ENCODE measurements around the gene CTSD.

The CTSD gene

DNA sequence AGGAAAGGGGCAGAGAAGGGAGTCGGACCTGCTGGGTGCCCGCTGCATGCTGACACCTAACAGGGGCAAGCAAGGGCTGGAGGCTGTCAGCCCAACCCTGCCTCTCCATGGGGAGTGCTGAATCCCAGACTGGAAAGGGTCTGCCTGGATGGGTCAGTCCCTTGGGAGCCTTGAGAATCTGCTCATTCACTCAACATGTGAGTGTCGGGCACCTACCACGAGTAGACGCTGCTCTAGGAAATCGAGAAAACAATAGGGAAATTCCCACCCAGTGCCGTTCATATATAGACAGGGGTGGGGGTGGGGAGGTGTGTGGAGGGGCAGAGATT, 4.4 kb upstream of the CTSD start:
- no peak for FAIRE-seq

DNA sequence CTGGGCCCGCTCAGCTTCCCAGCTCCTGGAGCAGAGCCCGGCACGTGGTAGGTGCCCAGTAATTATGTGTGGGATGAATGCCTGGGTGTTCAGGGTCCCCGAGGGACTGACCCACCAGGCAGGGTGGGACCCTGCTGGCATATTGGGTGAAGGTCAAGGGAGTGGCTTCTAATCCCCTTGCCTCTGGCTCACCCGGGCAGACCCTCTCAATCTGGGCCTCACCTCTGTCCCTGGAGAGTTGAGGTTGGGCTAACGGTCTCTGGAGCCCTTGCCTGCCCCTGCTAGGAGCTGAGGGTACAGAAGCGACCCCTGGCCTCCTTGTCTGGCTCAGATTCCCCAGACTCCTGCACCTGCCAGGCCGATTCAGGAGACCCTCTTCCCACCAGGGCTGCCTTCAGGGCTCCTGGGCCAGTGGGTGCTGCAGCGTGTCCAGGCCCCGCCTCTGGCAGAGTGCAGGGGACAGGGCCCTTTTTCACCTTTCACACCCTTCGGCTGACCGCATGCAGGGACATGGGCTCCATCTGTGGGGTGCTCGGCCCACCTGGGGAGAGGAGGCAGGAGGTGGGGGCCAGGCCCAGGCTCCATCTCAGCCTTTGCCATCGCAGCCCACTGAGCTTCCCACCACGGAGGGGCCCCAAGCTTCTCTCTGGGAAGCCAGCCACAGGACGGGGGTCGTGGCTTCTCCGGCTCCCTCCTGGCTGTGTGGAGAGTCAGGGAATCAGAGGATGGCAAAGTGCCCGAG, 3.8 kb upstream of the CTSD start:
- no peak for FAIRE-seq

DNA sequence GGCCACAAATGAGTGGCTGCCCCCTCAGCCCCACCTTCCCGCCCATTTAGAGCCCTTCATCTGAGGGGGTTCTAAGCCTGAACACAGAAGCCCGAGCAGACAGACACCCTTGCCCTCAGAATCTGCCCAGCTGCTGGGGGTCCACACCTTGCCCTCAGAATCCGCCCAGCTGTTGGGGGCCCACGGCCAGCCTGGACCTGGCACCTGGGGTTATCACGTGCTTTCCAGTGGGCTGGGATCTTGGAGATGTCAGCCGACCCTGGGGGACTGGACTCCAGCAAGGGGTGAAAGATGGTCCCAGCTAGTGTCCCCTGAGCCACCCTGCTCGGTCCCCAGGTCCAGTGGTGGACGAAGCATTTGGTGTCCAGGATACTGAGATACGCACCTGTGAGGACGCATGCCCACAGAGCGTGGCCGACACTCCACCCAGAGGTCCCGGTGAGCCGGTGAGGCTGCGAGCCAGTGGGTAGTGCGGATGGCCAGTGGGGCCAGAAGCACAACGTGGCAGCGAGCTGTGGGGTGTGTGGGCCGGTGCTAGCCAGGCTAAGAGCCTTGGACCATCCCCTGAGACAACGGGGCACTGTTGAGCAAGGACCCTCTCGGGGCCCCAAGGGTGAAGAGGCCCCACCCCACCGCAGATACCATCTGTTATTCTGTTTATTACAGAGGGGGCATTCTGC, 3.1 kb upstream of the CTSD start:
- no peak for FAIRE-seq

DNA sequence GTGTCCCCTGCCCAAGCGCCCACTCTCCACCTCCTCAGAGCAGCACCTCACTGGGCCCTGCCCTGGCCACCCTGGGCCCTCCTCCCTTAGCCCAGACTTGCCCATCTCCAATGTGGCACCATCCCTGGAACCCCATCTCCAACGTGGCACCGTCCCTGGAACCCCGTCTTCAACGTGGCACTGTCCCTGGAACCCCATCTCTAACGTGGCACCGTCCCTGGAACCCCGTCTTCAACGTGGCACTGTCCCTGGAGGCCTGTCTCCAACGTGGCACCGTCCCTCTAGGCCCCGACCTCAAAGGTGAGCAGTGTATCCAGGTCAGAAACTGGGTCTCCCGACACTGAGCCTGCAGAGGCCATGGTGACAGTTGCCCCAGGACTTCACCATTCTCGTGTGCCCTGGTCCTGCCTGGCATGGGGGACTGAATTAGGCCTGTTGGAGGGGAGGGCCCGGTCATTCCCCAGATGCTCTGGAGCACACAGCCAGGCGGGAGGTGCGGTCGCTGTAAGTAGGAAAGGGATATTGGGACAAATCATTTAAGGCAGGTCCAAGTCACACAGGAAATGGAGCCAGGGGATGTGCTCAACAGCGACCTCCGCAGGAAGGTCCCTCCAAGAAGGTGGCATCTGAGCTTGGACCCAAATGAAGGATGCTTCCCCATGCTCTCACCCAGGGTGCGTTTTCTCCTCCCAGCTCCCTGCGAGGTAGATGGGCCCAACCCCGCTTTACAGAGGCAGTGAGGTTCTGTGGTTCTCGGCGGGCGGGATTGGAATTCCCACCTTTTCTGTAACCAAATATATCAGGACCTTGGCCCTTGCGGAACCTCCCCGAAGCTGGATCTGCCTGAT, 2.4 kb upstream of the CTSD start:
- no peak for FAIRE-seq

DNA sequence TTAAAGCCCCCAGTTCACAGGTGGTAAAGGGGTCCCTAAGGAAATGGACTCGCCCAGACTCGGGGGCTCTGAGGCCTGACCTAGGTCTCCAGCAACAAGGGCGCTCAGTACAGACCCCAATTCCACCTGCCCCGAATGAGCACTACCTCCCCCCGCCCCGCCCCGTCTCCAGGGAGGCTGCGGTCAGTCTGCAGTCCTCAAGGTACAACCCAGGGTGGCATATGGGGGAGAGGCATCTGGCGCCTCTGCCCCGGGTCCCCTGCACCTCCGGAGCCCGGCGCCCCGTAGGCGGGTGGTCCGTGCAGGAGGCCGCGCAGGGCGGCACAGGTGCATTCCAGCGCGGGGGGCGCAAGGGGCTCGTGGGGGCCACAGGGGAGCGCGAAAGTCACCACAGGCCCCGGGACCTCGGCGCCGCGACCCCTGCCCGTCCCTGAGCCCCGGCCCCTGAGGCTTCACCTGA, 361 bp downstream of the CTSD start:
- FAIRE-seq: no peak

DNA sequence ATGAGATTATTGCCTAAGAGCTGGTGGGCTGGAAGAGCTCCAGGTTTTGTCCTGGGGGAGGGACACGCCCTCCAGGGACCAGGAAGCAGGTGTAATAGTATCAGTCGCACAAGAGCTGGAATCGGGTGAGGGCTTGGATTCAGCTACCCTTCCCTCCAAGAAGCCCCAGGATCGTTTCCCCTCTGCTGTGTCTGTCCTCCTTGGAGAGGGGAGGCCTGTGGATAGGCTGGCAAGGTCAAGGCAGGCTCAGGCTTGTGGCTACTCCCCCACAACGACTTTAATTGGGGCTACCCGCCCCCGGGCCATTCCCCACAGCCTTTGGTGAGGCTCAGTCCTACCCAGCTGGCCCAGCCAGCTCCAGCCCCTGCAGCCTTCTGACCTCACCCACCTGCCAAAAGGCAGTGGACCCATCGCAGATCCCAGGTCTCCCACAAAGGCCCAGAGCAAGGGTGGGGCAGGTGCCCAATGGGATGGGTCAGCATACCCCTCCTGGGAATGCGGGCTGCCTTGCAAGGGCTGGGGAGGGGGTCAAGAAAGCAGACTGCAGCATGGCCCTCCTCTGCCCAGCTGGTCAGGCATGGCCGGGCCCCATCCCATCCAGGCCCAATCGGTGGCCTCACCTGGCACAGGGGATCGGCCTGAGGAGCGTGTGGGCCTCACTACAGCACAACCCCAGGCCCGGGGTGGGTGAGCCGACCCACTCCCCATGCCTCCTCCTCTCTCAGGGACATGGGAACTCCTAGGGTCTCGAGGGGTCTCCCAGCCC, 1.0 kb downstream of the CTSD start:
- FAIRE-seq: no peak

DNA sequence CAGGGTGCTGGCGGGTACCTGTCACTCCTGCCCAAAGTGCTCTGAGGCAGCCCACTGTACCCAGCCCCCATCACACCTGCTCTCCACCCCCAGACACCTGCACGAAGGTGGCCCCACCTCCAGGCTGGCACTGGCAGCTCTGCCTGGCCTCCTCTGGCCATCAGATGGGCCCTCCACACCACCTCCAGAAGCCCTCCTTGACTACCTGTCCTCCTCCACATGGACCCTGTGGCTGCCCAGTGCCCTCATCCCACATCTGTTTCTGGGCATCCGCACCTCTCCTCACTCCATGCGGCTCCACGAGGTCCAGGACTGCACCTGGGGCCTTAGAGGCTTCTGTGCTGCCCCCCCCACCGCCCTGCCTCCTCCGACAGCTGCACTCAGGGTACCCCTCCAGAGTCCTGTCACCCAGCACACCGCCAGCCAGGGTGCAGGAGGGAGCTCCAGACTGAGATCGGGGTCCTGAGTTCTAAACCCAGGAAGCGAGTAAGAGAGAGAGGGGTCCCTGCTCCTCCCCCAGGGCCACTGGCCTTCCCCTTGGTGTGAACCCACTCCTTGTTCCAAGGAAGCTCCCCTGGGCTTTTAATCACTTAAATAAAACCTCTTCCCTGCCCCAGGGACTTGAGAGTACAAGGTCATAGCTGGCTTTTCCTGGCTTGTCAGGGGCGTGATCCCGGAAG, 1.7 kb downstream of the CTSD start:
- no peak for FAIRE-seq

DNA sequence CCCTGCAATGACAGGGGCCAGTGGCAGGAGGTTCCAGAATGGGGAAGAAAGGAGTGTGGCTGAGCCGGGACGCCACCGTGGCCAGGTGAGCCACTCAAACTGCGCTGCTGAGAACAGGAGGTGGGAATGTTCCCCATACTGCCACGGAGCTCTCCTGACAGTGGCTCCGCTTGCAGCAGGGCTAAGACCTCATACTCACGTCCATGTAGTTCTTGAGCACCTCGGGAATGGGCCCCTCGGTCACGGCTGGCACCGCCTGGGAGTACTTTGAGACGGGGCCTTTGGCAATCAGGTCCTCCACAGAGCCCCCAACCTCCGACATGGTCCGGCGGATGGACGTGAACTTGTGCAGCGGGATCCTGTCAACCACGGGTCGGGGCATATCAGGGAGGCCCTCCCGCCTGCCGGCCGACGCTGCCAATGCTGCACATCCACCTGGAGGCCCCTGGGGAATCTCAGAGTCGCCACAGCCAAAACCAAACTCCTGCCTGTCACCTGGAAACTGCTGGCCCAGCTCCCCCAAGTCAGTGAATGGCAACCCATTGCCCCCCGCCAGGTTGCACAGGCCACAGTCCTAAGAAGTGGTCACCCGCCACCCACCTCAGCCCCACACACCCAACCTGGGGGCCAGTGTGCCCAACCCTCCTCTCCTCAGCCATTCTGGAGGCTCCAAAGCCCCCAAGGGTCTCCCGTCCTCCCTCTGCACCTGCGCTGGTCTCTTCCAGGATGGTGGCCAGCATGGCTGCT, 2.4 kb downstream of the CTSD start:
- FAIRE-seq: no peak

DNA sequence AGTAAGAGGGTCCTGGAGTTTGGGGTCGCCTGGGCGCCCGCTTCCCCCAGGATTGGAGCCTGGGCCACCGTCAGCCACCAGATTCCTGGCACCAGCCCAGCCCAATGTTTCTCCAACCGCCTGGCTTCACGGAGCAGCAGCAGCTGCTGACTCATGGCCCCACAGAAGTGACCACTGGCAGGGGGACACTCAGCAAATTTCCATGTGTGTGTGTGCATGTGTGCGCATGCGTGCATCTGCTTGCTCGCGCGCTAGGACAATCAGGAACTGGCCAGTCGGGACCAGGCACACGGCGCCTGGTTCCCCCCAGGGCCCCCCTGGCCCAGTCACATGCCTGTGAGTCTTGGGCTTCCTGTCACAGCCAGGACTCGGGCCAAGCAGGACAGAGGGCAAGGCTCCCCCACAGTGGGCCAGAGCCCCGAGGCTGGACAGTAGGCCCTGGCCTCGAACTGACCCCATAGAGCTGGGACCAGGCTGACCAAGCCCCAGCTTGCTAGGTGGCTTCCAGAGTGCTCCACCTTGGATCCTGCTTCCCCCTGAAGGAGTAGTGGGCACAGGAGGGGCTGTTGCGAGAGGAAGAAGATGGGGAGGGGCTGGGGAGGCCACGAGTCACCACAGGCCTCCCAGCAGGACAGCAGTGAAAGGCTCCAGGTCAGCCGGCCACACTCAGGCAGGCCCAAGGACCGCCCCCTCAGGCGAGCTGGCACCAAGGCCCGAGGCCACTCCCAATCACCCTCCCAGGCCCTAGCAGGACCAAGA, 3.2 kb downstream of the CTSD start:
- no peak for FAIRE-seq

DNA sequence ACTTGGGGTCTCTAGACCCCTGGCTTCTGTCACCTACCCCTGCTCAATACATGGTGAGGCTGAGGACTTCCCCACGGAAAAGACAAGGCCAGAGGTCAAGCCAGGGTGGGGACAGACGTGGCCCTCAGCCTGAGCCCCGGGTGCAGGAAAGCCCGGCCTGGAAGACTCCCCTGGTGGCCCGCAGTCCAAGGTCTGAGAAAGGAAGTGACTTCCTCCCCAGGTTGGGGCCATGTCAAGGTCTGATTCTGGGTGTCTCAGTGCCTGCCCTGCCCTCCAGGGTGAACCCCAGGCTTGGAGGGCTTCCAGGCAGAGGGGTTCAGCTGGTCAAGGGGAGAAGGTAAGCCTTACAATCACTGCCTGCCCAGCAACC, 3.9 kb downstream of the CTSD start:
- no peak for FAIRE-seq

DNA sequence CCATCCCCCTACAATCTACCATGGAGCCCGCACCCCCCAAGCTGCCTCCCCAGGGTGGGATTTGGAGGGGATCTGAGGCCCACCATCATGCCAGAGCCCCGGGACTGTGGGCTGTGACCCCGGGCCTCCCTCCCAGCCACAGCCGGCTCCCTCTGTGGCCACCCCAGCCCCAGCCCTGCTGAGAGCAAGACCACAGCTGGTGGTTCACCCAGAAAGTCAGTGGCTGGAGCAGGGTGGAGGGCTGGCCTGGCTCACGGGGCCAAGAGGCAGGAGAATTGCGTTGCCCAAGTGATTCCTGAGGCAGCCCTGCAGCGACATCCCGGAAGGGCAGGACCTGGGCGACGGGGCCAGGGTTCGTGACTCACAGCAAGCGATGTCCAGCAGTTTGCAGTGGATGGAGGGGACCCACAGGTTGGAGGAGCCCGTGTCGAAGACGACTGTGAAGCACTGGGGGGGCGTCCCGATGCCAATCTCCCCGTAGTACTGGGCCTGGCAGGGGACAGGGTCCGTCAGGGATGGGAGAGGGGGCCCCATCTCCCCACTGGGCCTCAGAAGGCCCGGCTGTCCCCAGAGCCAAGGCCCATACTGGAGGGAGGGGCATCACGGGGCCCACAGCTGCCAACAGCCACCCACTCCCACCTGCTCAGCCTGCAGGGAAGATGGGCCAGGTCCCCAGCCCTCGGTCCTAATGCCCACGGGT, 4.4 kb downstream of the CTSD start:
- no peak for FAIRE-seq

DNA sequence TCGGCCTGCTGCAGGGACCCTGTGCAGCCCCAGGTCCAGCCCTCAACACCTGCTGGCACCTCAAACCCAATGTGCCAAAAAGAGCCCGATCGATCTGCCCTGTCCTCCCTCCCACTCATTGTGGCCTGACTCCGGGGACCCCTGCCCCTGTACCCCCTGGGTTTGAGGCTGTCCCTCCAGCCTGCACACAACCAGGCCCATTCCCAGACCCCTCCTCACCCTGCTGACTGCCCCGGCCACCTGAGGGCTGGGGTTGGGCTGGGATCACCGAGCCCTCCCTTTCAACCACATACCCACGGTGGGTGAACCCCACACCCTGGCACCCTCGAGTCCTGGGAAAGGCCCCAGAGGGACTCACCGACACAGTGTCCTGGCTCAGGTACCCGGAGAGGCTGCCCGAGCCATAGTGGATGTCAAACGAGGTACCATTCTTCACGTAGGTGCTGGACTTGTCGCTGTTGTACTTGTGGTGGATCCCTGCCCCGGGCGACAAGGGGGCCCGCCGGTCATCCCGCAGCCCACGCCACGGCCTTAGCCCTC, 5.0 kb downstream of the CTSD start:
- FAIRE-seq: no peak

DNA sequence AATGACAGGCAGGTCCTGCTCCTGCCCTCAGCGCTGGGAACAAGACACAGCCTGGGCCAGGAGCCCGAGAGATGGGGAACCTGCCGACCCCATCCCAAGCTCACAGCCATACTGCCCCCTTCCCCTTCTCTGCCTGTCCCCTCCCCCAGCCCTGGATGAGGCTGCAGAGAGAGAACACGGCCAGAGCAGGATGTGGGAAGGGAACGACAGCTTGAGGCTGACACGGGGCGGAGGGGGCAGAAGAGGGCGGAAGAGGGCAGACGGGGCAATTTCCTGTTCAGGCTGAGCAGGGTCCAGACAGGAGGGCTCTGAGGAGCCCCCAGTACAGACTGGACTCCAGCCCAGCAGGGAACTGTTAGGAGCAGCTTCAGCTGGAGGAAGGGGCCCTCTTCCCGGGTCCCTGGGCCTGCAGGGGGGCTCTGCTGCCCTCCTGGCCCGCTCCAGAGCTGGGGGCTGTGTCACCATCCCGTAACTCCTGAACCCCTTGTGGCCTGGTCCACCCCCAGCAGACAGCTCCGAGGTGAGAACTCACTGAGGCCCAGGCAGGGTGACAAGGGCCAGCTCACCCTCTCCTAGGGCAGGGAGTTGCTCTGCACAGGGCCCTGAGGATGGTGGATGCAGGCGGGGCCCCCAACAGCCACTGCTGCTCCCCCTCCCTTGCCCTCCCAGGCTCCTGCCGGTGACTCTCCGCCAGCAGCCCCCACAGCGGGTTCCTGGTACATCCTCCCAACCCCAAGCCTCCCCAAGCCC, 5.7 kb downstream of the CTSD start:
- no peak for FAIRE-seq

DNA sequence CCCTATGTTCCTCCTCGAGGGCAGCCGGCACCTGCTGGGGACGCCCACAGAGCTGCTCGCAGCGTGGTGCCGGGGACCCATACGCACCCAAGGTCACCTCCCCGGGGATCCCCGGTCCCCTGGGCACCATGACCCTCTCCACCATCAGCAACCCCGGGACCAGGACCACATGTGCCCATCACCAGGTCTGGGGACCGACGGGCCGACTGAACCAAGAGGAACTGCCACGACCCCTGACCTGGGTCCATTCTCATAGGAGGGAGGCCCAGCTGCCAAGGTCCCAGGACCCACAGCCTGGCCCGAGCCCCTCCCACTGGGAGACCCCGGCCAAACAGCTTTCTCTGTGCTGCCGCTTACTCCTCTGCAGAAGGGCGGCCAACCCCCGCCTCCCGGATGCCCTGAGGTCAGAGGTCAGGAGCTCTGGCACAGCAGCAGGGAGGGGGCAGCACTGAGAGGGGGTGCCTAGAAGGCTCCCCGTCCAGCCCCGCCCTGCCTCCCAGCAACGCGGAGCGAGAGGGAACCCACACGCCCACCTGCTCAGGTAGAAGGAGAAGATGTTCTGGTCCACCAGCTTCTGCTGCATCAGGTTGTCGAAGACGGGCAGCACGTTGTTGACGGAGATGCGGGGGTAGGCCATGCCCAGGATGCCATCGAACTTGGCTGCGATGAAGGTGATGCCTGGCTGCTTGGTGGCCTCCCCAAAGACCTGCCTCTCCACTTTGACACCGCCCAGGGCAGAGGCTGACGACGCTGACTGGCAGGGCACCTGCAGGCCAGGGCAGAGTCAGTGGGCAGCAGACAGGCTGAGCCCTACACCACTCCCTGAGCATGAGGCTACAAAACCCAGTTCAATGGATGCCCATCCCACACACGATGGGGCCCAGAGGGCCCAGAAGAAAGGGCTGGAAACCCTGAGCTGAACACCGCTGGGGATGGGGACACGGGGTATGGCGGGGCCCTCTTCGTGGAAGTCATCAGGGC, 6.6 kb downstream of the CTSD start:
- FAIRE-seq: no peak

DNA sequence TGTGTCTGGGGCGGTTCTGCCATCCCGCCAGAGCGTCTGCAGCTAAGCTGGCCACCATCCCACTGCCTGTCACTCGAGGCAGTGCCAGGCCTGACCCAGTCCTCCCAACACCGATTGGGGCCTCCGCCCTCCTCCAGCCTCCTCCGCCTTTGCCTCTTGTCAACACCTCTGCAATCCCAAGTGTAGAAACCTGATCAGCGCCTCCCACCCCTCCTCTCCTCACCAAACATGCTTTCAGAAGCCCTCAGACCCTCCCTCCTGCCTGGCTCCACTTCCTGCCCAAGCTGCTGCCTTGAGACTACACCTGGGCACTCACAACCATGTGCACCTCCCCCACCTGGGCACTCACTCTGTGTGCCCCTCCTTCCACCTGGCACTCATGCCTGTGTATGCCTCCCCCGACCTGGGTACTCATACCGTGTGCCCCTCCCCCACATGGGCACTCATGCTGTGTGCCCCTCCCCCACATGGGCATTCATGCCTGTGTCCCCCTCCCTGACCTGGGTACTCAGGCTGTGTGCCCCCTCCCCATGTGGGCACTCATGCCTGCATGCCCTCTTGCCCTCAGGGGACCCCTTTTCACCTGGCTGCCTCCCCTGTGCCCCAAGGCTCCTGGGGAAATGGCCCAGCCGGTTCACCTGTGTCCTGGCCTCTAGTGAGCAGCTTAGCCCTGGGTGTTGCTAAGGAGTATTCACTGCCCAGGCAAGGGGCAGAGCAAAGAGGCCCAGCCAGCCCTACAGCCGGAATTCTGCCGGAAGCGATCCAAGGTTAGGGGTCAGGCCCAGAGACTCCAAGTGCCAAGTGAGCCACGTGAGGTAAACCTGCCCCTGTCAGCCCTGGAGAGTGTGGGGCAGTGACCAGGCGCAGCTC, 7.8 kb downstream of the CTSD start:
- FAIRE-seq: no peak

DNA sequence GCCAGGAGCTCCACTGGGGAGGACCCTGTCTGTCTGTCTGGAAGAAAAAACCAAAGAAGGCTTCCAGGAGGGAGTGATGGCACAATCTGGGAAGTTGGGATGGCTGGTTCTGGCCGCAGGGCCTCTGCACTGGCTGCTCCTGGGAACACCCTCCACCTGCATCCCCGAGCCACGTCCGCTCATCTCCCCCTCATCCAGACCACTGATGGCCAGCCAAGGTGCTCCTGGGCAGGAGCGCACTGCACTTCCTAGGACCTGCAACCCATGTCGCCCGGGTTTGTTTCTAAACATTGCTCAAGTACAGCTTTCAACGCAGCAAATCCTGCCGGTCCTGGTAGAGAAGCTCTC, 8.4 kb downstream of the CTSD start:
- no peak for FAIRE-seq

All from islet of Langerhans (tissue), 1 donor.